Thyroid gland (tissue), 4 donors: ENCODE results near the gene TSPO. TPM values are rescaled to one million over a fixed set of nuclear protein-coding genes. Genes with fewer than 3 reads are reported as not detected.

Experiments used
- DNase-seq, 2 donors: peaks; one replicate each; pipeline ENCODE4 v3.0.0-alpha.2; 2019
- H3K27ac ChIP-seq, 3 donors: fragments of 200-600 bp; sonication (generic); 1 replicate in 2 of 3; 2 replicates in 1 of 3; pipeline ENCODE4 v1.5.1; 2016 to 2019; ENCODE audit warnings: mild to moderate bottlenecking in 1 of 3, moderate library complexity in 1 of 3
- H3K27me3 ChIP-seq: fragments of 200-600 bp; sonication (generic); one replicate; pipeline ENCODE4 v1.5.1; 2019
- H3K36me3 ChIP-seq, 2 donors: fragments of 200-600 bp; sonication (generic); one replicate each; pipeline ENCODE4 v1.5.1; 2016 to 2019
- H3K4me1 ChIP-seq, 2 donors: fragments of 200-600 bp; sonication (generic); one replicate each; pipeline ENCODE4 v1.5.1; 2017 to 2019
- H3K4me3 ChIP-seq, 3 donors: fragments of 200-600 bp; sonication (generic); replicated peaks in 1 of 3; 1 replicate in 2 of 3; 2 replicates in 1 of 3; pipeline ENCODE4 v1.5.1; 2016; ENCODE audit warnings: mild to moderate bottlenecking in 1 of 3
- H3K9me3 ChIP-seq: fragments of 200-600 bp; sonication (generic); one replicate; pipeline ENCODE4 v1.5.1; 2017
- POLR2A ChIP-seq, 2 donors: fragments of 450-650 bp; IDR thresholded peaks; one replicate each; pipeline ENCODE4 v1.6.1; 2017; ENCODE audit warnings: antibody characterized with exemption in 2 of 2, mild to moderate bottlenecking in 2 of 2, moderate library complexity in 1 of 2
- WGBS, 2 donors: methylation state at CpG; one replicate each; pipeline ENCODE4 v1.1.5; 2017; 5-methylcytosine and 5-hydroxymethylcytosine counted together
- intact Hi-C: fragments of 100-400 bp; cut with DNase I; formaldehyde crosslinking; loops from one replicate; pipeline ENCODE4 v1.15.1; 2023
- total RNA-seq, 4 donors: library from RNA; depleted of rRNA; stranded (reverse); fragments of >200 nt; gene quantifications; one replicate each; pipeline ENCODE4 v1.2.3, GENCODE V29; 2016
- TF ChIP-seq, protein P1 (sequence below), 6 experiments: fragments of 200-600 bp in 3 of 6; fragments of 450-650 bp in 3 of 6; sonication (generic) in 3 of 6; IDR thresholded peaks; one replicate each; pipeline ENCODE4 v1.5.1; 2016 to 2019; ENCODE audit warnings: antibody characterized with exemption in 6 of 6, mild to moderate bottlenecking in 2 of 6, inconsistent platforms in 1 of 6, moderate library complexity in 1 of 6

The TSPO gene
- total RNA-seq, 4 donors from 2014 or later = 87.4 to 234 (median 170) TPM

DNA sequence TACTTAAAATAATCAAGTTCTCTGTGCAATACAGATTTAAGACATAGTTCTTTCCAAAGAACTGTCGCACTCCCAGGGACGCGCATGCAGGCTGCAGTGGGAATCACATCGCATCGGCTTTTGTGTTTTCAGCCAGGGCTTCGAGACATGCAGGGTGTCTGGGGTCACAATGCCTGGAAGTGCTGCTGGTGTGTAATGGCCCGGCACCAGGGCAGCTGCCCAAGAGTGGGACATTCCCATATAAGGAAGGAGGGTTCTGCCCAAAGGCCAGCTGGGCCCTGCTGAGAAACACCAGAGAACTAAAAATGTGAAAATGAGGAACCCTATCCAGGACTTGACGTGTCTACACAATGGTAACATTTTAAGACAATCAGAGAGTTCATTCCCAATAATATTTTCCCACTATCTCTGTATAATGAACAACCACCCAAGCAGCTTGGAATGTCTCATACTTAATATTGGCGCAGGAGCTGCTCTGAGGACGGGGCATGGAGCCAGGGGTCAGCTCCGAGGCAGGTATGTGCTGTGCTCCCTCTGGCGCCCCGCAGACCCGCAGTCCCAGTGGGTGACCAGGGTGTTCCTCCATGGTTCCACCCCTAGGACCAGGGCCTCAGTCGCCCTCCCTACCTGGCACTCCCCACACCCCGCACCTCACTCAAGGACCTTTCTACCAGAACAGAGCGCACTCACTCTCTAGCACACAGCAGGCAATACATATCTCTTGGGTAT lies 19.4 kb upstream of the TSPO start:
- H3K4me1 ChIP-seq = no peaks in the 10 kb centered on the region
- H3K9me3 ChIP-seq = no peaks in the 10 kb centered on the region
- peaks cover 15 to 24% of the 10 kb centered on the region in 2 donors for H3K36me3 ChIP-seq
- H3K4me3 ChIP-seq = no peak overlapping the region
- no peak overlapping the region for H3K27ac ChIP-seq
- no peak for TF ChIP-seq POLR2A (IDR thresholded peaks at IDR 0.05)
- TF ChIP-seq, protein P1, sequence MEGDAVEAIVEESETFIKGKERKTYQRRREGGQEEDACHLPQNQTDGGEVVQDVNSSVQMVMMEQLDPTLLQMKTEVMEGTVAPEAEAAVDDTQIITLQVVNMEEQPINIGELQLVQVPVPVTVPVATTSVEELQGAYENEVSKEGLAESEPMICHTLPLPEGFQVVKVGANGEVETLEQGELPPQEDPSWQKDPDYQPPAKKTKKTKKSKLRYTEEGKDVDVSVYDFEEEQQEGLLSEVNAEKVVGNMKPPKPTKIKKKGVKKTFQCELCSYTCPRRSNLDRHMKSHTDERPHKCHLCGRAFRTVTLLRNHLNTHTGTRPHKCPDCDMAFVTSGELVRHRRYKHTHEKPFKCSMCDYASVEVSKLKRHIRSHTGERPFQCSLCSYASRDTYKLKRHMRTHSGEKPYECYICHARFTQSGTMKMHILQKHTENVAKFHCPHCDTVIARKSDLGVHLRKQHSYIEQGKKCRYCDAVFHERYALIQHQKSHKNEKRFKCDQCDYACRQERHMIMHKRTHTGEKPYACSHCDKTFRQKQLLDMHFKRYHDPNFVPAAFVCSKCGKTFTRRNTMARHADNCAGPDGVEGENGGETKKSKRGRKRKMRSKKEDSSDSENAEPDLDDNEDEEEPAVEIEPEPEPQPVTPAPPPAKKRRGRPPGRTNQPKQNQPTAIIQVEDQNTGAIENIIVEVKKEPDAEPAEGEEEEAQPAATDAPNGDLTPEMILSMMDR (IDR thresholded peaks at IDR 0.05) = no peak
- no peaks in the 10 kb centered on the region for H3K27me3 ChIP-seq
- WGBS, 2 donors = 79 to 91% methylated on average over 11 to 17 of the region's 17 CpGs
- intact Hi-C loops = no loop called here
- no peak for DNase-seq

DNA sequence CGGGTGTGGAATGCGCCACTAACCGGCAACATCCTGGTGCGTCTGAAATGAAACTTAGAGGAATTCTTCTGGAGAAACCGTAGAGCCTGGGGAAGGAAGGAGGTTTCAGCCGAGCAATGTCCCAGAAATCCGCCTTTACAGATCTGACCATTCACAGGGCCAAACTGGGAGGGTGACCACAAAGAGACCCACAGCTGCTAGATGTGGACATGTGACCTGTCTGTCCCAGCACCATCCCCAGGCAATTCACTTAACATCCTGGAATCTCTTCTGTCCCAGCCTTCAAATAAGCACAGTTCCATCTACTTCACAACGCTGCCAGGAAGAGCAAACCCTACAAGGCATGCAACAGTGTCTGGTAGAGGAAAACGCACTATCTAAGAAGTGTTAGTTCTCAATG lies 18.0 kb upstream of the TSPO start:
- DNase-seq = no peak
- Histone ChIP-seq H3K9me3 (no peaks in the 10 kb centered on the region), H3K4me1 (no peaks in the 10 kb centered on the region), H3K36me3 (peaks cover 21 to 35% of the 10 kb centered on the region in 2 donors), H3K27ac (no peak overlapping the region), H3K4me3 (no peak overlapping the region), H3K27me3 (no peaks in the 10 kb centered on the region)
- WGBS, 2 donors = 82 to 90% methylated on average over 9 of the region's 9 CpGs
- no peak for TF ChIP-seq POLR2A (IDR thresholded peaks at IDR 0.05)
- TF ChIP-seq, protein P1 (IDR thresholded peaks at IDR 0.05) = no peak
- intact Hi-C loops = no loop called here

DNA sequence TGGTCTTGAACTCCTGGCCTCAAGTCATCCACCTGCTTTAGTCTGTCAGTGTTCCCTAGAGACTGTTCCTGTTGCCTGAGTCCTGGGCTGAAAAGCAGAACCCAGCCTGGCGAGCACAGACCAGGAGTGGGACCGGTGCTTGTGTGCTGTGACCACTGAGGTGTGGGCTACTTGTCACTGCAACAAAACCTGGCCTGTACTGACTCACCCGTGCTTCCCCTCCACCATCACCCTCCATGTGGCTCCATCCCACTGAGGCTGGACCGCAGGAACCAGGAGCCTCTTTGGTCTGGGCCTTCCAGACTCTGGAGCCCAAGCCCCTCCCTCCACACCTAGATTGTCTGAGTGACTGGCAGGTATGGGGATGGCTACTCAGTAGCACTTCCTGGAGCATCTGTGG lies 16.8 kb upstream of the TSPO start:
- Histone ChIP-seq H3K4me1 (no peaks in the 10 kb centered on the region), H3K4me3 (no peak overlapping the region), H3K27ac (no peak overlapping the region), H3K9me3 (no peaks in the 10 kb centered on the region), H3K36me3 (peaks cover 23 to 35% of the 10 kb centered on the region in 2 donors), H3K27me3 (no peaks in the 10 kb centered on the region)
- DNase-seq = no peak
- 96 to 100% methylated on average over 4 of the region's 4 CpGs for WGBS, 2 donors
- intact Hi-C loops = no loop called here
- TF ChIP-seq, protein P1 (IDR thresholded peaks at IDR 0.05) = no peak
- TF ChIP-seq POLR2A (IDR thresholded peaks at IDR 0.05) = no peak

GRCh38 chr22:43135565-43135964 lies 15.8 kb upstream of the TSPO start:
- H3K4me3 ChIP-seq = no peak overlapping the region
- WGBS, 2 donors = 55 to 86% methylated on average over 5 of the region's 5 CpGs
- H3K27me3 ChIP-seq = no peaks in the 10 kb centered on the region
- intact Hi-C loops = no loop called here
- H3K27ac ChIP-seq = no peak overlapping the region
- H3K4me1 ChIP-seq = no peaks in the 10 kb centered on the region
- H3K36me3 ChIP-seq = peaks cover 27 to 41% of the 10 kb centered on the region in 2 donors
- DNase-seq = peak; percentile 33 to 66
- no peak for TF ChIP-seq POLR2A (IDR thresholded peaks at IDR 0.05)
- TF ChIP-seq, protein P1 (IDR thresholded peaks at IDR 0.05) = no peak
- H3K9me3 ChIP-seq = no peaks in the 10 kb centered on the region

GRCh38 chr22:43136255-43136654 lies 15.1 kb upstream of the TSPO start:
- intact Hi-C loops = no loop called here
- H3K27me3 ChIP-seq = no peaks in the 10 kb centered on the region
- H3K27ac ChIP-seq = peak overlapping the region in 1 of 3 donors; percentile 21
- H3K36me3 ChIP-seq = peaks cover 27 to 42% of the 10 kb centered on the region in 2 donors
- TF ChIP-seq, protein P1 (IDR thresholded peaks at IDR 0.05) = peak in 3 of 6 experiments; percentile 33 to 45 (median 42)
- TF ChIP-seq POLR2A (IDR thresholded peaks at IDR 0.05) = no peak
- no peaks in the 10 kb centered on the region for H3K9me3 ChIP-seq
- DNase-seq = peak; percentile 27 to 32
- 62 to 77% methylated on average over 8 to 9 of the region's 9 CpGs for whole genome bisulfite sequencing, 2 donors
- no peak overlapping the region for H3K4me3 ChIP-seq
- peaks cover 0 to under 1% of the 10 kb centered on the region in 2 donors for H3K4me1 ChIP-seq
